Measurements from ENCODE around the gene DDOST.

DDOST gene

GRCh38 chr1:20660363-20660762 is 806 bp downstream of the DDOST start:
- no peak for DNase-seq (ENCODE audit: low spot score)

GRCh38 chr1:20658166-20658915 is 2.8 kb downstream of the DDOST start:
- DNase-seq (ENCODE audit: low spot score): no peak

GRCh38 chr1:20657024-20657423 is 4.1 kb downstream of the DDOST start:
- DNase-seq (ENCODE audit: low spot score): no peak

GRCh38 chr1:20654104-20654690 is 7.0 kb downstream of the DDOST start:
- no peak for DNase-seq (ENCODE audit: low spot score)

- DNase-seq (ENCODE audit: low spot score): no peak
Observed at GRCh38 chr1:20652300-20652699, 8.9 kb downstream of the DDOST start.

GRCh38 chr1:20648946-20649345 is 12.2 kb downstream of the DDOST start:
- DNase-seq (ENCODE audit: low spot score): no peak

GRCh38 chr1:20648438-20648837 is 12.7 kb downstream of the DDOST start:
- DNase-seq (ENCODE audit: low spot score): no peak

GRCh38 chr1:20645414-20645813 is 15.8 kb downstream of the DDOST start:
- no peak for DNase-seq (ENCODE audit: low spot score)

GRCh38 chr1:20644416-20644815 is 16.8 kb downstream of the DDOST start:
- DNase-seq (ENCODE audit: low spot score): no peak

- DNase-seq (ENCODE audit: low spot score): no peak
Observed at GRCh38 chr1:20643080-20643479, 18.1 kb downstream of the DDOST start.

GRCh38 chr1:20641975-20642374 is 19.2 kb downstream of the DDOST start:
- no peak for DNase-seq (ENCODE audit: low spot score)

GRCh38 chr1:20640183-20640597 is 21.0 kb downstream of the DDOST start:
- peak; percentile 67 for DNase-seq (ENCODE audit: low spot score)

GRCh38 chr1:20636785-20637347 is 24.3 kb downstream of the DDOST start:
- DNase-seq (ENCODE audit: low spot score): no peak

- DNase-seq (ENCODE audit: low spot score): peak; percentile 59
Observed at GRCh38 chr1:20634594-20635084, 26.5 kb downstream of the DDOST start.

GRCh38 chr1:20634065-20634593 is 27.0 kb downstream of the DDOST start:
- no peak for DNase-seq (ENCODE audit: low spot score)

GRCh38 chr1:20633190-20634064 is 27.7 kb downstream of the DDOST start, which contains the start of gene PINK1:
PINK1 (plus strand) TSS chr1:20633458; CDS start chr1:20633549, 91 bp downstream.
- DNase-seq (ENCODE audit: low spot score): peak; percentile 81

- DNase-seq (ENCODE audit: low spot score): no peak
Observed at GRCh38 chr1:20632386-20632785, 28.8 kb downstream of the DDOST start.

GRCh38 chr1:20630729-20631128 is 30.4 kb downstream of the DDOST start:
- no peak for DNase-seq (ENCODE audit: low spot score)

- no peak for DNase-seq (ENCODE audit: low spot score)
Observed at GRCh38 chr1:20626524-20626923, 34.6 kb downstream of the DDOST start.

GRCh38 chr1:20626098-20626427 is 35.1 kb downstream of the DDOST start:
- no peak for DNase-seq (ENCODE audit: low spot score)

- DNase-seq (ENCODE audit: low spot score): no peak
Observed at GRCh38 chr1:20625176-20626097, 35.7 kb downstream of the DDOST start.
